H1 (cell line): Measurements from ENCODE around the gene PDHB. TPM values are rescaled to one million over a fixed set of nuclear protein-coding genes. Genes with fewer than 3 reads are reported as not detected.
A peak's percentile ranks its signal among the peaks of the same experiment; 100 is the strongest.

Experiments
- CTCF ChIA-PET: fragments of 300-600 bp; sonication (Branson Sonifier 250); formaldehyde crosslinking; loops from one replicate; lab custom pipeline; 2021; ENCODE audit not compliant: partially characterized antibody; lab: Charles Lee
- POLR2A ChIA-PET: fragments of 300-600 bp; sonication (Branson Sonifier 250); formaldehyde crosslinking; loops from one replicate; lab custom pipeline; 2021; ENCODE audit warnings: inconsistent platforms; ENCODE audit not compliant: partially characterized antibody; lab: Charles Lee
- DNase-seq, 2 experiments: peaks; one replicate each; pipeline versions ENCODE4 v3.0.0 to v3.0.0-alpha.2; 2010 to 2022; ENCODE audit warnings: low spot score in 2 of 2, low read depth in 1 of 2, mixed read lengths in 1 of 2
- FAIRE-seq: peaks from 2 replicates; lab custom pipeline; 2011; peaks lifted over from hg19 to GRCh38; lab: Jason Lieb, UNC
- H2AFZ ChIP-seq: 2 replicates; pipeline ENCODE4 v1.8.1; 2012; ENCODE audit warnings: low read length, inconsistent platforms
- H2AK5ac ChIP-seq: 2 replicates; pipeline ENCODE4 v1.6.1; 2013; ENCODE audit warnings: low read depth, low read length
- H2BK120ac ChIP-seq: replicated peaks from 2 replicates; pipeline ENCODE3; 2013; ENCODE audit warnings: low read depth, low read length, inconsistent platforms
- H2BK12ac ChIP-seq: 2 replicates; pipeline ENCODE4 v1.6.1; 2013; ENCODE audit warnings: low read depth, low read length
- H2BK15ac ChIP-seq: 2 replicates; pipeline ENCODE4 v1.6.1; 2013; ENCODE audit warnings: low read length
- H2BK20ac ChIP-seq: 2 replicates; pipeline ENCODE4 v1.6.1; 2013; ENCODE audit warnings: low read length
- H2BK5ac ChIP-seq: 2 replicates; pipeline ENCODE4 v1.6.1; 2013; ENCODE audit warnings: low read depth, low read length
- H3K14ac ChIP-seq: 2 replicates; pipeline ENCODE4 v1.6.1; 2013; ENCODE audit warnings: inconsistent platforms; ENCODE audit not compliant: insufficient read length
- H3K18ac ChIP-seq: 2 replicates; pipeline ENCODE4 v1.6.1; 2013; ENCODE audit warnings: low read length; ENCODE audit errors: extremely low read depth
- H3K23ac ChIP-seq: 2 replicates; pipeline ENCODE4 v1.6.1; 2013; ENCODE audit warnings: inconsistent platforms; ENCODE audit not compliant: insufficient read length
- H3K23me2 ChIP-seq: 2 replicates; pipeline ENCODE4 v1.6.1; 2013; ENCODE audit warnings: low read depth, low read length
- H3K27ac ChIP-seq: 2 replicates; pipeline ENCODE4 v1.6.1; 2011; ENCODE audit warnings: low read depth, low read length, inconsistent platforms
- H3K27me3 ChIP-seq, 4 experiments: replicated peaks in 1 of 4; 1 replicate in 1 of 4; 2 replicates in 3 of 4; pipeline versions ENCODE4 v1.6.1 to v1.8.1; 2011 to 2013; ENCODE audit warnings: low read length in 3 of 4, mild to moderate bottlenecking in 3 of 4, inconsistent platforms in 2 of 4, mixed read lengths in 2 of 4, moderate library complexity in 1 of 4; ENCODE audit not compliant: control insufficient read depth in 3 of 4, insufficient read depth in 3 of 4; ENCODE audit errors: extremely low read depth in 1 of 4
- H3K36me3 ChIP-seq, 4 experiments: 2 replicates each; pipeline versions ENCODE4 v1.6.1 to v1.8.1; 2011 to 2013; ENCODE audit warnings: mild to moderate bottlenecking in 4 of 4, low read length in 3 of 4, moderate library complexity in 2 of 4, control low read depth in 1 of 4, inconsistent platforms in 1 of 4; ENCODE audit not compliant: insufficient read depth in 4 of 4, control insufficient read depth in 2 of 4
- H3K4ac ChIP-seq: replicated peaks from 2 replicates; pipeline ENCODE3; 2013; ENCODE audit warnings: low read length, low read depth, mixed read lengths, inconsistent platforms; ENCODE audit not compliant: insufficient read length
- H3K4me1 ChIP-seq, 4 experiments: replicated peaks in 1 of 4; 1 replicate in 1 of 4; 2 replicates in 3 of 4; pipeline versions ENCODE4 v1.6.1 to v1.8.1; 2011 to 2013; ENCODE audit warnings: low read length in 3 of 4, inconsistent platforms in 2 of 4, mixed read lengths in 1 of 4; ENCODE audit not compliant: insufficient read depth in 4 of 4, control insufficient read depth in 3 of 4
- H3K4me2 ChIP-seq, 2 experiments: 2 replicates each; pipeline versions ENCODE4 v1.6.1 to v1.8.1; 2011 to 2013; ENCODE audit warnings: low read depth in 2 of 2, low read length in 2 of 2, control low read depth in 1 of 2, inconsistent platforms in 1 of 2, mild to moderate bottlenecking in 1 of 2; ENCODE audit not compliant: insufficient read depth in 1 of 2
- H3K4me3 ChIP-seq, 4 experiments: fragments of 200-600, 300-600 bp in 1 of 4; sonication (generic), shearing (Covaris generic), sonication (Bioruptor Twin) in 1 of 4; 2 replicates each; pipeline versions ENCODE4 v1.5.1 to v1.8.1; 2011 to 2016; ENCODE audit warnings: low read length in 4 of 4, low read depth in 3 of 4, control low read depth in 2 of 4, inconsistent platforms in 2 of 4, mild to moderate bottlenecking in 2 of 4, mixed read lengths in 1 of 4, moderate library complexity in 1 of 4; ENCODE audit not compliant: insufficient read depth in 2 of 4; ENCODE audit errors: extremely low read depth in 1 of 4
- H3K56ac ChIP-seq: replicated peaks from 2 replicates; pipeline ENCODE3; 2013; ENCODE audit warnings: low read depth, mild to moderate bottlenecking, mixed read lengths, low read length, inconsistent platforms; ENCODE audit not compliant: insufficient read length
- H3K79me1 ChIP-seq: 2 replicates; pipeline ENCODE4 v1.6.1; 2013; ENCODE audit warnings: low read depth, low read length, control low read depth
- H3K79me2 ChIP-seq, 2 experiments: 2 replicates each; pipeline versions ENCODE4 v1.6.1 to v1.8.1; 2012 to 2013; ENCODE audit warnings: low read length in 2 of 2, mild to moderate bottlenecking in 2 of 2, inconsistent platforms in 1 of 2; ENCODE audit not compliant: insufficient read depth in 2 of 2, control insufficient read depth in 1 of 2
- H3K9ac ChIP-seq, 4 experiments: replicated peaks in 1 of 4; 1 replicate in 1 of 4; 2 replicates in 3 of 4; pipeline versions ENCODE4 v1.6.1 to v1.8.1; 2011 to 2013; ENCODE audit warnings: low read depth in 3 of 4, low read length in 3 of 4, control low read depth in 2 of 4, mild to moderate bottlenecking in 2 of 4, moderate library complexity in 2 of 4, inconsistent platforms in 1 of 4; ENCODE audit errors: extremely low read depth in 1 of 4
- H3K9me3 ChIP-seq, 2 experiments: 2 replicates each; pipeline versions ENCODE4 v1.6.1 to v1.8.1; 2012 to 2013; ENCODE audit warnings: mild to moderate bottlenecking in 2 of 2, moderate library complexity in 2 of 2, control low read depth in 1 of 2, inconsistent platforms in 1 of 2, low read depth in 1 of 2, low read length in 1 of 2, mixed read lengths in 1 of 2; ENCODE audit not compliant: insufficient read depth in 2 of 2
- H4K20me1 ChIP-seq, 2 experiments: replicated peaks in 1 of 2; 2 replicates each; pipeline versions ENCODE3 to v1.8.1; 2011 to 2013; ENCODE audit warnings: inconsistent platforms in 2 of 2, low read length in 2 of 2, mild to moderate bottlenecking in 1 of 2; ENCODE audit not compliant: insufficient read depth in 2 of 2, control insufficient read depth in 1 of 2
- H4K5ac ChIP-seq: 2 replicates; pipeline ENCODE4 v1.6.1; 2013; ENCODE audit warnings: low read length, low read depth, mixed read lengths, inconsistent platforms; ENCODE audit not compliant: insufficient read length
- H4K8ac ChIP-seq: 2 replicates; pipeline ENCODE4 v1.8.0; 2013; ENCODE audit warnings: mild to moderate bottlenecking, moderate library complexity, low read length, inconsistent platforms; ENCODE audit not compliant: insufficient read depth; ENCODE audit errors: extremely low read depth
- H4K91ac ChIP-seq: replicated peaks from 2 replicates; pipeline ENCODE3; 2013; ENCODE audit warnings: low read length, mixed read lengths, inconsistent platforms; ENCODE audit not compliant: insufficient read length
- ATF3 ChIP-seq: IDR thresholded peaks from 2 replicates; pipeline ENCODE4 v1.6.1; 2011; ENCODE audit warnings: low read depth, mild to moderate bottlenecking, low read length; ENCODE audit not compliant: insufficient read depth
- CEBPB ChIP-seq: IDR thresholded peaks from 2 replicates; pipeline ENCODE4 v1.6.1; 2012; ENCODE audit warnings: low read depth, low read length
- CHD1 ChIP-seq: IDR thresholded peaks from 2 replicates; pipeline ENCODE4 v1.6.1; 2012; ENCODE audit warnings: low read depth, low read length, improper control_type of control experiment
- EP300 ChIP-seq, 2 experiments: IDR thresholded peaks; 1 replicate in 1 of 2; 2 replicates in 1 of 2; pipeline ENCODE4 v1.6.1; 2011 to 2012; ENCODE audit warnings: low read depth in 2 of 2, low read length in 2 of 2, mild to moderate bottlenecking in 2 of 2, borderline replicate concordance in 1 of 2, inconsistent platforms in 1 of 2, moderate library complexity in 1 of 2
- SRF ChIP-seq: IDR thresholded peaks from 2 replicates; pipeline ENCODE4 v1.6.1; 2011; ENCODE audit warnings: mild to moderate bottlenecking, low read depth, low read length, moderate library complexity
- WGBS, 2 experiments: shearing (Covaris generic) in 1 of 2; methylation state at CpG; one replicate each; pipeline versions ENCODE4 v1.1.6 to v1.1.7; 2013 to 2015; ENCODE audit warnings: low lambda C conversion rate in 2 of 2, mixed read lengths in 2 of 2, inconsistent platforms in 1 of 2, low coverage in 1 of 2, missing lambda C conversion rate in 1 of 2; ENCODE audit not compliant: insufficient replicate concordance in 2 of 2, insufficient coverage in 1 of 2, insufficient read length in 1 of 2; ENCODE audit errors: extremely low coverage in 1 of 2, missing lambda C conversion rate in 1 of 2; 5-methylcytosine and 5-hydroxymethylcytosine counted together
- polyA plus RNA-seq, 7 experiments: library from polyadenylated mRNA; depleted of rRNA in 3 of 7; stranded (reverse) in 5 of 7; unstranded in 2 of 7; fragments of >200 nt in 5 of 7; fragments of 200-250 nt in 2 of 7; gene quantifications; 1 replicate in 5 of 7; 2 replicates in 1 of 7; 4 replicates in 1 of 7; pipeline versions ENCODE4 v1.2.1 to v1.2.3, GENCODE V29; 2011 to 2013; ENCODE audit warnings: missing spikeins in 2 of 7, mixed read lengths in 2 of 7
- total RNA-seq: library from RNA; stranded (reverse); fragmentation: NEBNext Ultra II Directional; extraction: Animal tissue kit (Norgen Biotek cat#: 25700); gene quantifications from 2 replicates; pipeline ENCODE4 v1.2.1, GENCODE V29; 2021

The PDHB gene
- total and polyA plus RNA-seq, 2 of the 8 experiments (the other 6 are each of a cell fraction or from before 2014, with no cell fraction given), result 90.4 to 140 TPM

GRCh38 chr3:58471025-58471887 is 37.6 kb upstream of the PDHB start:
- no peak overlapping the region for H3K56ac ChIP-seq
- H2AK5ac ChIP-seq, result no peak overlapping the region
- H3K14ac ChIP-seq, result no peak overlapping the region
- no peaks in the 10 kb centered on the region for H3K79me2 ChIP-seq
- no peak overlapping the region for H2BK15ac ChIP-seq
- no peak overlapping the region for H2BK120ac ChIP-seq
- no peak overlapping the region for H4K8ac ChIP-seq
- no peak overlapping the region for H2BK5ac ChIP-seq
- H4K5ac ChIP-seq, result no peak overlapping the region
- TF ChIP-seq ATF3, result no peak
- TF ChIP-seq EP300 (IDR thresholded peaks at IDR 0.05; ENCODE audit: borderline replicate concordance in 1 of 2, low read depth in 2 of 2, low read length in 2 of 2), result no peak
- TF ChIP-seq CHD1, result no peak
- TF ChIP-seq SRF, result no peak
- TF ChIP-seq CEBPB, result 0 out of 2 replicates have a peak, but pooled peaks have one; percentile 8
- H3K18ac ChIP-seq, result no peak overlapping the region
- H3K4me1 ChIP-seq, result peaks cover 0 to 7% (median 4%) of the 10 kb centered on the region in 4 experiments; a peak in 4 of 7 replicates
- WGBS, 2 experiments, result 79% methylated on average over 10 of the region's 10 CpGs; no CpG with 5 or more reads in 1 of the 2 experiments
- H3K27me3 ChIP-seq, result no peaks in the 10 kb centered on the region
- no peak overlapping the region for H3K4ac ChIP-seq
- H3K4me3 ChIP-seq, result no peak overlapping the region
- no peak for FAIRE-seq
- H3K79me1 ChIP-seq, result no peaks in the 10 kb centered on the region
- no peaks in the 10 kb centered on the region for H3K23me2 ChIP-seq
- no peak overlapping the region for H2BK12ac ChIP-seq
- no peak overlapping the region for H3K4me2 ChIP-seq
- H2BK20ac ChIP-seq, result no peak overlapping the region
- POLR2A ChIA-PET, result interaction anchor here (1.4 to 1.5 kb wide), 2 partner anchors 22 to 37 kb away, joined by 4 read pairs; no protein-coding TSS in a partner anchor
- no peak overlapping the region for H4K91ac ChIP-seq
- no peaks in the 10 kb centered on the region for H3K9me3 ChIP-seq
- H2AFZ ChIP-seq, result peak overlapping the region; percentile 45; the same call in 1 of the 2 replicates
- H3K27ac ChIP-seq, result no peak overlapping the region
- H3K36me3 ChIP-seq, result no peaks in the 10 kb centered on the region
- no peak for DNase-seq
- no peak overlapping the region for H3K23ac ChIP-seq
- H3K9ac ChIP-seq, result no peak overlapping the region
- CTCF ChIA-PET, result interaction anchor here (0.7 to 1.7 kb wide), 6 partner anchors 8 to 127 kb away, joined by 3 to 7 read pairs (median 3); partner anchors contain the start of gene KCTD6
- no peaks in the 10 kb centered on the region for H4K20me1 ChIP-seq
